Adrenal gland (tissue), 12 donors: ENCODE results near the gene DNAH11. TPM values are rescaled to one million over a fixed set of nuclear protein-coding genes. Genes with fewer than 3 reads are reported as not detected.

Source experiments
- DNase-seq, 7 donors: peaks; one replicate each; pipeline ENCODE4 v3.0.0-alpha.2; 2019 to 2020
- H3K27ac ChIP-seq, 5 donors: fragments of 200-600 bp; sonication (generic) in 4 of 5; 1 replicate in 3 of 5; 2 replicates in 2 of 5; pipeline versions ENCODE4 v1.5.1 to v1.8.0; 2016 to 2020; ENCODE audit warnings: mild to moderate bottlenecking in 1 of 5
- H3K27me3 ChIP-seq: fragments of 200-600 bp; 2 replicates; pipeline ENCODE4 v1.8.0; 2021
- H3K36me3 ChIP-seq, 2 donors: fragments of 200-600 bp; replicated peaks in 1 of 2; 1 replicate in 1 of 2; 2 replicates in 1 of 2; pipeline versions ENCODE4 v1.5.1 to v1.8.0; 2018 to 2022
- H3K4me1 ChIP-seq, 2 donors: fragments of 200-600 bp; replicated peaks in 1 of 2; 1 replicate in 1 of 2; 2 replicates in 1 of 2; pipeline versions ENCODE4 v1.5.1 to v1.8.0; 2018 to 2021
- H3K4me3 ChIP-seq, 4 donors: fragments of 200-600 bp; sonication (generic) in 3 of 4; one replicate each; pipeline ENCODE4 v1.5.1; 2016 to 2018
- H3K9me3 ChIP-seq, 3 donors: fragments of 200-600 bp; sonication (generic) in 1 of 3; replicated peaks in 1 of 3; 1 replicate in 2 of 3; 2 replicates in 1 of 3; pipeline versions ENCODE4 v1.5.1 to v1.8.0; 2016 to 2021
- POLR2A ChIP-seq, 2 donors: fragments of 450-650 bp; IDR thresholded peaks; one replicate each; pipeline ENCODE4 v1.6.1; 2017; ENCODE audit warnings: antibody characterized with exemption in 2 of 2, mild to moderate bottlenecking in 2 of 2, moderate library complexity in 1 of 2
- WGBS, 4 donors: extraction: QIAGEN DNeasy Blood & Tissue Kit in 2 of 4; methylation state at CpG; one replicate each; pipeline versions ENCODE4 v1.1.5 to v1.1.7; 2013 to 2017; 5-methylcytosine and 5-hydroxymethylcytosine counted together
- intact Hi-C, 2 donors: fragments of 100-400 bp; cut with DNase I; formaldehyde crosslinking; loops; one replicate each; pipeline versions ENCODE4 v1.14.1 to v1.15.0; 2022 to 2023
- polyA plus RNA-seq, 3 donors: library from polyadenylated mRNA; stranded (reverse); fragments of 200-250 nt in 2 of 3; fragments of 350-450 nt in 1 of 3; fragmentation: Illumina TruSeq in 1 of 3; extraction: RNeasy Lipid Tissue Mini Kit (QIAGEN cat#74804) in 1 of 3; gene quantifications; one replicate each; pipeline ENCODE4 v1.2.3, GENCODE V29; 2013 to 2014
- total RNA-seq, 9 donors: library from RNA; depleted of rRNA in 4 of 9; stranded (reverse); fragments of >200 nt in 4 of 9; fragments of 120-200 nt in 1 of 9; fragmentation: NEBNext Ultra II Directional in 1 of 9; extraction: Animal tissue kit (Norgen Biotek cat#: 25700) in 1 of 9; gene quantifications; one replicate each; pipeline versions ENCODE4 v1.1.0 to v1.2.4, GENCODE V29; 2013 to 2023
- TF ChIP-seq, protein P1 (sequence below), 6 experiments: fragments of 450-650 bp in 4 of 6; fragments of 200-600 bp in 2 of 6; sonication (generic) in 1 of 6; IDR thresholded peaks; 1 replicate in 5 of 6; 2 replicates in 1 of 6; pipeline versions ENCODE4 v1.5.1 to v1.8.0; 2016 to 2021; ENCODE audit warnings: antibody characterized with exemption in 6 of 6, mild to moderate bottlenecking in 2 of 6, moderate library complexity in 1 of 6
- donor health status: healthy with polysubstance abuse.
- donor health status: Bipolar disorder and iron deficiency.
- donor health status: DM: yes; HTN: yes; CAD: no.
- donor health status: DM: no; HTN: no; CAD: no.
- donor health status: DM: no; HTN: no; CAD: no.
- donor health status: DM: yes; HTN: yes; CAD: no.

The DNAH11 gene
- total and polyA plus RNA-seq, 12 donors, result 5.1 to 77.7 (median 23.1) TPM

DNA sequence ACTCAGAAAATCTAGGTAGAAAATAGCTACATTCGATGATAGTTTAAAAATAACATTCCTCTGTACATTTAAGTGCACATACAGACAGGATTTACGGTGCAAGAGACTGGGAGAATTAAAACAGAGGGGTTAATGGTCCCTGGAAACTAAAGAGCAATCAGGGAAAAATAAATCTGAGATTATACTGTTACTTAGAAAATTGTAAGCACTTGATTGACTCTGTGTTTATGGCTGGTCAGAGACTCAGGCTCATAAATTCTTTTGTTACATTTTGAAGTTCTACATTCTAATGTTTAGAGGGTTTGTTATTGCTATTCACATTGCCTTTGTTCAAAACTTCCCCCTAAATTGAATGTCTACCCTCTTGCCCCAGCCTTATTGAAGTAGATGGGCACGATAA is 348.5 kb downstream of the DNAH11 start:
- no peaks in the 10 kb centered on the region for H3K9me3 ChIP-seq
- intact Hi-C loops, result no loop called here
- no peaks in the 10 kb centered on the region for H3K36me3 ChIP-seq

DNA sequence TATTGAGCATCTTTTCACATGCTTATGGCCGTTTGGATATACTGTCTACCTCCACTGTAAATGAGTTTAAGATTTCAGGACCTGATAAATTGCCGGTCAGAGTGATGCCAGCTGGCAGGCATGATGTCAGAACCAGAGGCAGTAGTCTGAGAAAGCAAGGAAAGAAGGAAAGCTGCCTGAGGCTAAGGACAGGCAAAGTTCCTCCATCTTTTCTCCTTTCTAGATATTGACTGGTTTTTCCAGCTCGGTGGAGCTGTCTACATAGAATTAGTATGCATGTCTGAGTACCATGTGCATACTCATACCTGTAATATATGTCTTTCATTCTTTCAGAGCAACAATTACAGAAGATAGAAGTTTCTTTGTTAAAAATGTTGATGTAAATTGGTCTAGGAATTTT is 350.6 kb downstream of the DNAH11 start:
- 75 to 91% (median 86%) methylated on average over 3 of the region's 3 CpGs for WGBS, 4 donors
- TF ChIP-seq POLR2A (IDR thresholded peaks at IDR 0.05), result no peak
- TF ChIP-seq, protein P1, sequence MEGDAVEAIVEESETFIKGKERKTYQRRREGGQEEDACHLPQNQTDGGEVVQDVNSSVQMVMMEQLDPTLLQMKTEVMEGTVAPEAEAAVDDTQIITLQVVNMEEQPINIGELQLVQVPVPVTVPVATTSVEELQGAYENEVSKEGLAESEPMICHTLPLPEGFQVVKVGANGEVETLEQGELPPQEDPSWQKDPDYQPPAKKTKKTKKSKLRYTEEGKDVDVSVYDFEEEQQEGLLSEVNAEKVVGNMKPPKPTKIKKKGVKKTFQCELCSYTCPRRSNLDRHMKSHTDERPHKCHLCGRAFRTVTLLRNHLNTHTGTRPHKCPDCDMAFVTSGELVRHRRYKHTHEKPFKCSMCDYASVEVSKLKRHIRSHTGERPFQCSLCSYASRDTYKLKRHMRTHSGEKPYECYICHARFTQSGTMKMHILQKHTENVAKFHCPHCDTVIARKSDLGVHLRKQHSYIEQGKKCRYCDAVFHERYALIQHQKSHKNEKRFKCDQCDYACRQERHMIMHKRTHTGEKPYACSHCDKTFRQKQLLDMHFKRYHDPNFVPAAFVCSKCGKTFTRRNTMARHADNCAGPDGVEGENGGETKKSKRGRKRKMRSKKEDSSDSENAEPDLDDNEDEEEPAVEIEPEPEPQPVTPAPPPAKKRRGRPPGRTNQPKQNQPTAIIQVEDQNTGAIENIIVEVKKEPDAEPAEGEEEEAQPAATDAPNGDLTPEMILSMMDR (IDR thresholded peaks at IDR 0.05), result no peak
- no peaks in the 10 kb centered on the region for H3K4me1 ChIP-seq
- no peaks in the 10 kb centered on the region for H3K9me3 ChIP-seq
- H3K27me3 ChIP-seq, result no peaks in the 10 kb centered on the region
- DNase-seq, result no peak
- no peak overlapping the region for H3K27ac ChIP-seq
- H3K36me3 ChIP-seq, result no peaks in the 10 kb centered on the region
- intact Hi-C loops, result no loop called here
- H3K4me3 ChIP-seq, result no peak overlapping the region

More for the DNA sequence above, 348.5 kb downstream of the DNAH11 start:
- no peak overlapping the region for H3K27ac ChIP-seq
- H3K4me3 ChIP-seq, result no peak overlapping the region
- H3K4me1 ChIP-seq, result no peaks in the 10 kb centered on the region
- DNase-seq, result no peak
- WGBS, 4 donors, result 68 to 82% (median 76%) methylated on average over 3 of the region's 3 CpGs
- H3K27me3 ChIP-seq, result no peaks in the 10 kb centered on the region
- TF ChIP-seq POLR2A (IDR thresholded peaks at IDR 0.05), result no peak
- TF ChIP-seq, protein P1 (IDR thresholded peaks at IDR 0.05), result no peak

- WGBS, 4 donors, result 82 to 87% (median 85%) methylated on average over 17 of the region's 17 CpGs
- TF ChIP-seq, protein P1 (IDR thresholded peaks at IDR 0.05), result no peak
- TF ChIP-seq POLR2A (IDR thresholded peaks at IDR 0.05), result no peak
- no peaks in the 10 kb centered on the region for H3K36me3 ChIP-seq
- H3K9me3 ChIP-seq, result no peaks in the 10 kb centered on the region
- intact Hi-C loops, result no loop called here
- no peaks in the 10 kb centered on the region for H3K27me3 ChIP-seq
- peak in 2 of 7 donors; percentile 11 to 26 for DNase-seq
- H3K4me1 ChIP-seq, result no peaks in the 10 kb centered on the region
- H3K4me3 ChIP-seq, result no peak overlapping the region
- peak overlapping the region in 1 of 5 donors; percentile 34 for H3K27ac ChIP-seq
Measured at GRCh38 chr7:21898265-21898930, 355.6 kb downstream of the DNAH11 start.

GRCh38 chr7:21902240-21902639 is 359.4 kb downstream of the DNAH11 start:
- no peak overlapping the region for H3K27ac ChIP-seq
- H3K4me3 ChIP-seq, result no peak overlapping the region
- no peaks in the 10 kb centered on the region for H3K4me1 ChIP-seq
- intact Hi-C loops, result no loop called here
- H3K36me3 ChIP-seq, result no peaks in the 10 kb centered on the region
- 86 to 94% (median 90%) methylated on average over 5 of the region's 5 CpGs for WGBS, 4 donors
- no peaks in the 10 kb centered on the region for H3K27me3 ChIP-seq
- TF ChIP-seq, protein P1 (IDR thresholded peaks at IDR 0.05), result no peak
- TF ChIP-seq POLR2A (IDR thresholded peaks at IDR 0.05), result no peak
- H3K9me3 ChIP-seq, result no peaks in the 10 kb centered on the region
- no peak for DNase-seq
